MM.1S (cell line): ENCODE measurements around the gene IRS1.
A peak's percentile ranks its signal among the peaks of the same experiment; 100 is the strongest.

Experiments used
- DNase-seq: peaks from one replicate; pipeline ENCODE4 v3.0.0-alpha.2; 2015
- H2AFZ ChIP-seq: fragments of 300-600 bp; sonication (generic); 2 replicates; pipeline ENCODE4 v1.6.0; 2016; ENCODE audit warnings: antibody characterized with exemption, low read length
- H3F3A ChIP-seq: fragments of 300-600 bp; sonication (generic); 2 replicates; pipeline ENCODE4 v1.6.1; 2016; ENCODE audit warnings: mild to moderate bottlenecking, antibody characterized with exemption, low read length, moderate library complexity, mixed read lengths; ENCODE audit not compliant: insufficient read depth
- H3K27ac ChIP-seq: fragments of 300-600 bp; sonication (generic); 2 replicates; pipeline ENCODE4 v1.5.1; 2016; ENCODE audit warnings: mild to moderate bottlenecking, low read length
- H3K27me3 ChIP-seq: fragments of 300-600 bp; sonication (generic); replicated peaks from 2 replicates; pipeline ENCODE4 v1.6.0; 2016; ENCODE audit warnings: low read length; ENCODE audit not compliant: insufficient read depth
- H3K36me3 ChIP-seq: fragments of 300-600 bp; sonication (generic); replicated peaks from 2 replicates; pipeline ENCODE4 v1.6.1; 2016; ENCODE audit warnings: mild to moderate bottlenecking, low read length, mixed read lengths; ENCODE audit not compliant: insufficient read depth
- H3K4me1 ChIP-seq: fragments of 300-600 bp; sonication (generic); 2 replicates; pipeline ENCODE4 v1.6.1; 2016; ENCODE audit warnings: low read length, mixed read lengths
- H3K4me2 ChIP-seq: fragments of 300-600 bp; sonication (generic); 2 replicates; pipeline ENCODE4 v1.6.0; 2016; ENCODE audit warnings: low read depth, low read length
- H3K4me3 ChIP-seq: fragments of 300-600 bp; sonication (generic); 2 replicates; pipeline ENCODE4 v1.5.1; 2016; ENCODE audit warnings: low read length, mixed read lengths
- H3K79me2 ChIP-seq: fragments of 300-600 bp; sonication (generic); 2 replicates; pipeline ENCODE4 v1.6.1; 2016; ENCODE audit warnings: mixed run types, low read length, mixed read lengths
- H3K9ac ChIP-seq: fragments of 300-600 bp; sonication (generic); 2 replicates; pipeline ENCODE4 v1.6.1; 2016; ENCODE audit warnings: low read length, mixed read lengths
- H3K9me2 ChIP-seq: fragments of 300-600 bp; sonication (generic); replicated peaks from 2 replicates; pipeline ENCODE4 v1.6.1; 2016; ENCODE audit warnings: mild to moderate bottlenecking, low read length, mixed read lengths; ENCODE audit not compliant: insufficient read depth
- H3K9me3 ChIP-seq: fragments of 300-600 bp; sonication (generic); replicated peaks from 2 replicates; pipeline ENCODE4 v1.6.1; 2016; ENCODE audit warnings: mild to moderate bottlenecking, low read length, mixed read lengths; ENCODE audit not compliant: insufficient read depth
- H4K20me1 ChIP-seq: fragments of 300-600 bp; sonication (generic); 2 replicates; pipeline ENCODE4 v1.6.1; 2016; ENCODE audit warnings: mild to moderate bottlenecking, low read length, moderate library complexity, mixed read lengths; ENCODE audit not compliant: insufficient read depth
- CTCF ChIP-seq: fragments of 300-600 bp; sonication (generic); IDR thresholded peaks from 2 replicates; pipeline ENCODE4 v1.5.1; 2016; ENCODE audit warnings: antibody characterized with exemption, low read length, mixed read lengths
- EZH2 ChIP-seq: fragments of 300-600 bp; sonication (generic); optimal IDR thresholded peaks from 2 replicates; pipeline ENCODE3; 2017; ENCODE audit warnings: low read depth, mild to moderate bottlenecking, antibody characterized with exemption, low read length, mixed read lengths
- EZH2phosphoT487 ChIP-seq: fragments of 300-600 bp; sonication (generic); IDR thresholded peaks from 2 replicates; pipeline ENCODE4 v1.6.1; 2018; ENCODE audit warnings: antibody characterized with exemption, low read length

IRS1 gene

GRCh38 chr2:226797289-226797988 is 2.2 kb downstream of the IRS1 start:
- H2AFZ ChIP-seq = no peak overlapping the region
- peaks cover 69% of the 10 kb centered on the region for H3K79me2 ChIP-seq
- no peak overlapping the region for H3K9ac ChIP-seq
- 0 out of 2 replicates have a peak, but pooled peaks cover 3% of the 10 kb centered on the region for H3K36me3 ChIP-seq
- TF ChIP-seq CTCF (no peak), EZH2 (no peak), EZH2phosphoT487 (no peak)
- H3K4me1 ChIP-seq = peaks cover 18% of the 10 kb centered on the region; the same call in 1 of the 2 replicates
- peaks cover 37% of the 10 kb centered on the region for H3F3A ChIP-seq
- no peak overlapping the region for H3K27ac ChIP-seq
- no peaks in the 10 kb centered on the region for H4K20me1 ChIP-seq
- DNase-seq = no peak
- no peak overlapping the region for H3K4me2 ChIP-seq
- H3K27me3 ChIP-seq = no peaks in the 10 kb centered on the region
- H3K9me2 ChIP-seq = no peaks in the 10 kb centered on the region
- H3K9me3 ChIP-seq = no peaks in the 10 kb centered on the region
- H3K4me3 ChIP-seq = no peak overlapping the region

- Histone ChIP-seq H3K36me3 (0 out of 2 replicates have a peak, but pooled peaks cover 3% of the 10 kb centered on the region), H3K4me1 (peaks cover 15% of the 10 kb centered on the region; the same call in 1 of the 2 replicates), H3K79me2 (peaks cover 69% of the 10 kb centered on the region), H3K27ac (no peak overlapping the region), H3K9me3 (no peaks in the 10 kb centered on the region), H3K9me2 (no peaks in the 10 kb centered on the region), H3K4me3 (no peak overlapping the region), H3K9ac (no peak overlapping the region), H2AFZ (no peak overlapping the region), H3F3A (peaks cover 39% of the 10 kb centered on the region), H4K20me1 (no peaks in the 10 kb centered on the region), H3K4me2 (peak overlapping the region; percentile 72; the same call in 1 of the 2 replicates), H3K27me3 (no peaks in the 10 kb centered on the region)
- DNase-seq = no peak
- TF ChIP-seq EZH2phosphoT487 (no peak), CTCF (peak; percentile 34)
These were observed 2.8 kb downstream of the IRS1 start for GRCh38 chr2:226796840-226797288.

GRCh38 chr2:226796012-226796839 is 3.4 kb downstream of the IRS1 start:
- Histone ChIP-seq H3F3A (peaks cover 40% of the 10 kb centered on the region), H3K79me2 (peaks cover 69% of the 10 kb centered on the region), H3K4me2 (peak overlapping the region; percentile 72), H4K20me1 (no peaks in the 10 kb centered on the region), H3K36me3 (0 out of 2 replicates have a peak, but pooled peaks cover 3% of the 10 kb centered on the region), H2AFZ (no peak overlapping the region), H3K9ac (peak overlapping the region; percentile 90; the same call in 1 of the 2 replicates), H3K9me3 (no peaks in the 10 kb centered on the region), H3K9me2 (no peaks in the 10 kb centered on the region), H3K27ac (peak overlapping the region; percentile 86; the same call in 1 of the 2 replicates), H3K4me3 (peak overlapping the region; percentile 73), H3K4me1 (peaks cover 15% of the 10 kb centered on the region; the same call in 1 of the 2 replicates), H3K27me3 (no peaks in the 10 kb centered on the region)
- no peak for DNase-seq
- TF ChIP-seq CTCF (no peak), EZH2phosphoT487 (no peak), EZH2 (no peak)
